Endothelial cell of umbilical vein (primary cell): Measurements from ENCODE around the gene DENND1B.

Experiments
- CTCF ChIP-seq, 2 donors: IDR thresholded peaks; 1 replicate in 1 of 2; 2 replicates in 1 of 2; pipeline ENCODE4 v1.5.1; 2011; ENCODE audit warnings: low read length in 2 of 2, mild to moderate bottlenecking in 2 of 2, moderate library complexity in 2 of 2, control low read depth in 1 of 2, inconsistent platforms in 1 of 2, low read depth in 1 of 2; ENCODE audit not compliant: insufficient read depth in 1 of 2; ENCODE audit errors: extremely low read depth in 1 of 2
- EZH2 ChIP-seq: IDR thresholded peaks from 2 replicates; pipeline ENCODE4 v1.6.1; 2012; ENCODE audit warnings: borderline replicate concordance, low read depth, mild to moderate bottlenecking, moderate library complexity, low read length, inconsistent platforms; ENCODE audit not compliant: severe bottlenecking
- JUN ChIP-seq: IDR thresholded peaks from 2 replicates; pipeline ENCODE4 v1.6.1; 2011; ENCODE audit warnings: borderline replicate concordance, low read depth; ENCODE audit not compliant: insufficient read length, insufficient read depth

- TF ChIP-seq EZH2 (no peak), CTCF (IDR thresholded peaks at IDR 0.05; ENCODE audit: extremely low read depth in 1 of 2, insufficient read depth in 1 of 2, low read depth in 1 of 2, low read length in 2 of 2) (no peak), JUN (no peak)
These were observed 91.3 kb downstream of the DENND1B start for GRCh38 chr1:197683895-197684553.
